Measurements from ENCODE around the gene NAT16.
"Not testable (repeated sequence)": the region's sequence is repeated elsewhere in the genome, so short reads cannot be mapped to it uniquely, and the experiment has no call there.

Gene NAT16

GRCh38 chr7:101125989-101126650 is 54.0 kb downstream of the NAT16 start:
- peak; percentile 38 for DNase-seq

DNA sequence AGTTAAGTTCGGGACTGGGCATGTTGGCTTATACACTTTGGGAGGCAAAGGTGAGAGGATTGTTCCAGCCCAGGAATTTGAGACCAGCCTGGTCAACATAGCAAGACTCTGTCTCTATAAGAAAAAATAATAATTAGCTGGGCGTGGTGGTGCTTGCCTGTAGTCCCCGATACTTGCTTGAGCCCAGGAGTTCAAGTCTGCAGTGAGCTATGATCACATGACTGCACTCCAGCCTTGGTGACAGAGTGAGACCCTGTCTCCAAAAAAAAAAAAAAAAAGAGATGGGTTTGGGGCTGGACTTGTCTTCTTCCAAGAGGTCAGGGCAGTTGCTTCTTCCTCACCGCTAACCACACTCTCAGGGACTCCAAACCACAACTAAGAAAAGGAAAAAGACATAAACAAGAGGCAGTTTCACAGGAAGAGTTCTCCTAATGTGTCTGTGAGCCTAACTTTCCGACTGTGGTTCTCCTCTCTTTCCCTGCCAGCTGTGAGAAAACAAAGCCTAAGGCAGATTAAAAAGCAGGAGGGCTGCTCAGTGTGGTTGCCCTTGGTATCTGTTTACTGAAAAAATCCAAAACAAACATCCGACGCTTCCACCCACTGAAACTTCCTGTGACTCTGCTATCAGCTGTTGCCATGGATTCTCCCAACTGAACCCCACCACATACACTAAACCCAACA is 55.6 kb downstream of the NAT16 start:
- no peak for DNase-seq

- no peak for DNase-seq
Observed at GRCh38 chr7:101123703-101124068, 56.4 kb downstream of the NAT16 start.

- DNase-seq = no peak
Observed at GRCh38 chr7:101122933-101123702, 57.0 kb downstream of the NAT16 start.

- no peak for DNase-seq
Observed at GRCh38 chr7:101121991-101122932, 57.8 kb downstream of the NAT16 start.

- not testable (repeated sequence) for DNase-seq
Observed at GRCh38 chr7:101121631-101121990, 58.5 kb downstream of the NAT16 start.
